Inferior parietal cortex (tissue), 1 donor: ENCODE data around the gene LDLR.
"Not testable (repeated sequence)": the region's sequence is repeated elsewhere in the genome, so short reads cannot be mapped to it uniquely, and the experiment has no call there.

ENCODE experiments used
- DNase-seq: peaks from one replicate; pipeline ENCODE4 v3.0.0-alpha.2; 2016; ENCODE audit errors: extremely low spot score

The LDLR gene

GRCh38 chr19:11174336-11174735, 85.1 kb downstream of the LDLR start:
- no peak for DNase-seq

DNA sequence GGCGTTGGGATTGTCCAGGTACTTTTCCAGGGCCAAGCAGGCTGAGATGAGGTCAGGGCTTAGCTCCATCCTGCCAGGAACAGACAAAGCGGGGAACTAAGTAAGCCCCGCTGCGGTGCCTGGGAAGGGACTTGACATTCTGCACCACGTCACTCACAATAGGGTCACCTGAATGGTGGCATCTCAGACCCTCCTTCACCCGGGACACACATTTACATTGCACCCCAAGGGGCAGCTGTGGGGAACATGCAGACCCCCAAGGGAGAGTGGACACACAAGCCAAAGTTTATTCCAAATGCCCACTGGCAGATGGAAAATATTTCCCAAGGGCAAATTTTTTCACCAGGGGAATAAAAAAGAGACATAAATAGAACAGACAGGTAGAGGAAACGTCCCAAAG, 86.7 kb downstream of the LDLR start:
- no peak for DNase-seq

GRCh38 chr19:11176466-11177193, 87.4 kb downstream of the LDLR start:
- DNase-seq: no peak

- no peak for DNase-seq
These were observed 88.3 kb downstream of the LDLR start for GRCh38 chr19:11177592-11177991.

- DNase-seq: not testable (repeated sequence)
These were observed 89.8 kb downstream of the LDLR start for GRCh38 chr19:11179145-11179465.

DNA sequence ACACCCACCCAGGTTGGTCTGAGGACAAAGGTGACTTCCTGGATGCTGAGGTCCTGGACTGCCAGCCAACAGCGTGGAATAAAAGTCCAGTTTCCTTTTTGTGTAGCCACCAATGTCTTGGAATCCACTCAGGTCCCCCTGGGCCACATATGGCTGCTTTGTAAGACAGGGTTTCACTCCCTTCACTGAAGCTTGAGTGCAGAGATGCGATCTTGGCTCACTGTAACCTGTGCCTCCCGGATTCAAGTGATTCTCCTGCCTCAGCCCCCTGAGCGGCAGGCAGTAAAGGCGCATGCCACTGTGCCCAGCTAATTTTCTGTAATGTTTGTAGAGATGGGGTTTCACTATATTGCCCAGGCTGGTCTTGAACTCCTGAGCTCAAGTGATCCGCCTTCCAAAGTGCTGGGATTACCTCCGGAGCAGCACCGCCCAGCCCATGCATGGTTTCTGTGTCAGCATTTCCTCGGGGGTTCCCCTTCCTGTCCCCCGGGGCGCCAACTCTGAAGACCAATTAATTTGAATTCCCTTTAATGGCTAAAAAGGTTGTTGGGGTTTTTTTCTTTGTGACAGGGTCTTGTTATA, 90.5 kb downstream of the LDLR start:
- DNase-seq: no peak

- no peak for DNase-seq
These were observed 91.1 kb downstream of the LDLR start for GRCh38 chr19:11180346-11180745.

- DNase-seq: not testable (repeated sequence)
These were observed 91.7 kb downstream of the LDLR start for GRCh38 chr19:11180975-11181374.

DNA sequence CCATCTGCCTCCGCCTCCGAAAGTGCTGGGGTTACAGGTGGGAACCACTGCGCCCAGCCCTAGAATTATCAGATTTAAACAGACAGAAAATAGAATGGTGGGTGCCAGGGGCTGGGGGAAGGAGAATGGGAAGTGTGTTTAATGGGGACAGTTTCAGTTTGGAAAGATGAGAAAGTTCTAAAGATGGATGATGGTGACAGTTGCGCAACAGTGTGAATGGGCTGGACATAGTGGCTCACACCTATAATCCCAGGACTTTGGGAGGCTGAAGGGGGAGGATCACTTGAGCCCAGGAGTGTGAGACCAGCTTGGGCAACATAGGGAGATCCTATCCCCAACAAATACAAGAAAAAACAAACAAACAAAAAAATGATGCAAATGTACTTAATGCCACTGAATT, 92.2 kb downstream of the LDLR start:
- no peak for DNase-seq
